ENCODE results near the gene OPN4.

Gene OPN4

DNA sequence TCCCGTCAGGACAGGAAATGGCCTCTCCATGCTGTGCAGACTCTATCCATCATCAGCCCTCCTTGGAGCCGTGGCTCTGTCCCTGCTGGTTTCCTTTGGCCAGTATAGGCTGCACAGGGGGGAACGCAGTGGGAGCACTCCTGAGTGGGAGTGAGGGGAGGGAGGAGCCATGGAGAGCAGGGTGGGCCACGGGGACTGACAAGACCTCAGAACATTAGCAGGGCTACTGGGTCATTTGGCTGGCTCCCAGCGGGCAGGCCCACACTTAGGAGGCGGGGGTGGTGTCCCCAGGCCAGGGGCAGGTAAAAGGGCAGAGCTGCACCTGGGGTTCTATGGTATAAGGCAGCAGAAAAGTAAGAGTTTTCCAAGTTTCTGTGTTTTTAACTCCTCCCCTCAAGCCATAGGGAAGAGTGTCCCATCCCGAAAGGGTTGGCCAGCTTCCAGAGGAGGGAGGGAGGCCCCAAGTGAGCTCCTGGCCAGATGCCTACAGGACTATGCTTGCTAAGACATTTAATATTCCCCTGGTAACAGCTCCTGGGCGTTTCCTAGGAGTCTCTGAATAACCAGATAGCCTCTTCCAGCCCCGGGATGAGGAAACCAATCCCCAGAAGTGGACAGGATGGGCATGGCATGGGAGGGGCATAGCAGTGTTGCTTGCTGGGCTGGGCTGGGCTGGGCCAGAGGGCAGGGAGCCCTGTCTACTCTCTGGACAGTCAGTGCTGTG is 5.5 kb upstream of the OPN4 start:
- DNase-seq (ENCODE audit: insufficient read length, low spot score) = no peak
- TF ChIP-seq, protein P1, sequence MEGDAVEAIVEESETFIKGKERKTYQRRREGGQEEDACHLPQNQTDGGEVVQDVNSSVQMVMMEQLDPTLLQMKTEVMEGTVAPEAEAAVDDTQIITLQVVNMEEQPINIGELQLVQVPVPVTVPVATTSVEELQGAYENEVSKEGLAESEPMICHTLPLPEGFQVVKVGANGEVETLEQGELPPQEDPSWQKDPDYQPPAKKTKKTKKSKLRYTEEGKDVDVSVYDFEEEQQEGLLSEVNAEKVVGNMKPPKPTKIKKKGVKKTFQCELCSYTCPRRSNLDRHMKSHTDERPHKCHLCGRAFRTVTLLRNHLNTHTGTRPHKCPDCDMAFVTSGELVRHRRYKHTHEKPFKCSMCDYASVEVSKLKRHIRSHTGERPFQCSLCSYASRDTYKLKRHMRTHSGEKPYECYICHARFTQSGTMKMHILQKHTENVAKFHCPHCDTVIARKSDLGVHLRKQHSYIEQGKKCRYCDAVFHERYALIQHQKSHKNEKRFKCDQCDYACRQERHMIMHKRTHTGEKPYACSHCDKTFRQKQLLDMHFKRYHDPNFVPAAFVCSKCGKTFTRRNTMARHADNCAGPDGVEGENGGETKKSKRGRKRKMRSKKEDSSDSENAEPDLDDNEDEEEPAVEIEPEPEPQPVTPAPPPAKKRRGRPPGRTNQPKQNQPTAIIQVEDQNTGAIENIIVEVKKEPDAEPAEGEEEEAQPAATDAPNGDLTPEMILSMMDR (IDR thresholded peaks at IDR 0.05; ENCODE audit: insufficient read depth, missing control alignments) = no peak
- FAIRE-seq = no peak

GRCh38 chr10:86649471-86650150 is 4.7 kb upstream of the OPN4 start:
- FAIRE-seq (no peak), DNase-seq (ENCODE audit: insufficient read length, low spot score) (no peak)
- TF ChIP-seq, protein P1 (IDR thresholded peaks at IDR 0.05; ENCODE audit: insufficient read depth, missing control alignments) = no peak

DNA sequence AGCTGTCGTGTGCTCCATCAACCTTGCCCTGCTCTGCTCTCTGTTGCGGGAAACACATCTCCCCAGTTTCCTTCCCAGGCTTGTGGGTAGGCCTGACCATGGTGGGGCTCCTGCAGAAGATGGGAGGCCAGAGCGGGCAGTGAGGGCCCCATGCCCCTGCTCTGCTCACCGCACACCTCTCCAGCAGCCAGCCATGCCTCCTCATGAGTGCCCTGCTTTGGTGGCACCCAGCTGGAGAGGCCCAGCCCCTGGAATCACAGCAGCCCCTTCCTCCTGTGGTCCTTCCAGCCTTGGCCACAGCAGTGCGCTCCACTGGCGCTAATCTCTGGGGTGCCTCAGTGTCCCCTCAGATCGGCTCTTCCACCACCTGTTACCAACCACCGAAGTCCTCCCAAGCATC is 4.2 kb upstream of the OPN4 start:
- DNase-seq (ENCODE audit: insufficient read length, low spot score) = no peak
- TF ChIP-seq, protein P1 (IDR thresholded peaks at IDR 0.05; ENCODE audit: insufficient read depth, missing control alignments) = no peak
- FAIRE-seq = no peak

- DNase-seq (ENCODE audit: insufficient read length, low spot score) = no peak
- TF ChIP-seq, protein P1 (IDR thresholded peaks at IDR 0.05; ENCODE audit: insufficient read depth, missing control alignments) = no peak
- FAIRE-seq = no peak
Measured at GRCh38 chr10:86651021-86651471, 3.3 kb upstream of the OPN4 start.

DNA sequence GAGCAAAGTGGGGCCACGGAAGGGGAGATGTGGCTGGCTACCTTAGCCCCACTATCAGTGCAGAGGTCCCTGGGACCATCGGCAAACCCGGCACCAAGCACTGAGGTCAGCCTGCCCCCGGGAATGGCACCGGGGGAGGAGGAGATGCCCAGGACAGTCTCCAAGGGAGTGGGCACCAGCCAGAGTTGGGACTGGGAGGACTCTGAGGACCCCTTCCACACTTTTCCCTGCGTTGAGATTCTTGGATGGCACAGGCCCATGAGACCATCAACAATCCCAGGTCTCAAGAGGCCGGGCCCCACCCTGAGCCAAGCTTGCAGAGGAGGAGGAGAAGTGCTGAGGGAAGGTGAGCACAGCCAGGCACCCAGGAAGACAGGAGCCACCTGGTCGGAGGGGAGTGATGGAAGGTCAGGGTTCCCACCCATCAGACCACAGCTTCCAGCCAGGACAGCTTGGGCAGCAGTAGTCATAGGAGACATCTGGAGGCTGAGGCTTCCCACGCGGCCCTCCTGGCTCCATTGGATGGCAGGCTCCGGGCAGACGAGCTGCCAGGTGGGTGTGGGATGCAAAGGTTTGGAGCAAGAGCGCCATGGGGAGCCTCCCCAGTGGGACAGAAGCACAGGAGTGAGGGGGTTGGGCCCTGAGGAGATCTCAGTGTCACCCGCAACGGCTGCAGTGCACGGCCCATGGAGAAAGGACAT is 2.6 kb upstream of the OPN4 start:
- TF ChIP-seq, protein P1 (IDR thresholded peaks at IDR 0.05; ENCODE audit: insufficient read depth, missing control alignments) = no peak
- DNase-seq (ENCODE audit: insufficient read length, low spot score) (no peak), FAIRE-seq (no peak)

DNA sequence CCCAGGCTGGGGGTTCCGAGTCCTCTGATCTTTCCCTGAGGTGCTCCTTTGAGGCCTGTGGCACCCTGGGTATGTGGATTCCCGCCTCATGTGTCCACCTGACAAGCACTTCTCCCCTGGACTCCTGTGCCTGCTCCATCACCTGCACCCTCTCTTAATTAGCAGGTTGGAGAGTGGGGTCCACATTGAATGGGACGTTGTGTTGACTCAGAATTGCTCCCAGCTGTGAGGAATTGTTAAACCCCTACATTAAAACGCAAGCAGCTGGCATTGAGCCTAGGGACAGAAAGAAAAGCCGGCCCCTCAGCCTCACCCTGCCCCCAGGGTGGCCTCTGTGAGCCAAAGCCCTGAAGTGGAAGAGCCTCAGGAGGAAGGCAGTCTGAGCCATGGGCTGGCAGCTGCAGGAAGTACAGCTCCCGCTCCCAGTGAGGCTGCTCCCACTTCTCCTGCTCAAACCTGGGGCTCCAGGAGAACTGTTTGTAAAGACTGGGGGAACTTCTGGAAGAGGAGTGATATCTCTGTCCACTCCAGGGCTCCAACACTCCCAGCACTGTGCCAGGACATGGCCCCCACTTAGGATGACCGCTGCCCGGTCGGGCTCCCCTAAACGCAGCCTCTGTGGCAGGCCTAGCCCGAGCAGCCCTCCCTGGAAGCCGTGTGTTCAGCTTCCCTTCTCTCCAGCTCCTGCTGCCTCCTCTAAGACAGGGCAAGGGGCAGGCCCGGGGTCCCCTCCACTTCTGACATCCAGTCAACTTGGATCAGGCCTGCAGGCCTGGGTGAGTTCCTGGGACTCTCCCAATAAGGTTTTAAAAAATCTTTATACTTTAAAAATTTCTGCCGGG is 1.8 kb upstream of the OPN4 start:
- no peak for FAIRE-seq
- TF ChIP-seq, protein P1 (IDR thresholded peaks at IDR 0.05; ENCODE audit: insufficient read depth, missing control alignments) = no peak
- DNase-seq (ENCODE audit: insufficient read length, low spot score) = no peak

Measured in D721Med (cell line).